HG02763 (cell line): Measurements from ENCODE around the gene C9orf72.
A peak's percentile ranks its signal among the peaks of the same experiment; 100 is the strongest.

ENCODE experiments used
- ATAC-seq: cut with Tn5 transposase; IDR thresholded peaks from one replicate; pipeline ENCODE4 v1.9.1; 2021; ENCODE audit warnings: mild to moderate bottlenecking, moderate library complexity; ENCODE audit not compliant: unreplicated experiment

The C9orf72 gene

GRCh38 chr9:27539479-27540441, 33.5 kb downstream of the C9orf72 start:
- peak; percentile 38 for ATAC-seq

- peak; percentile 34 for ATAC-seq
Observed at GRCh38 chr9:27538647-27539046, 34.6 kb downstream of the C9orf72 start.

- no peak for ATAC-seq
Observed at GRCh38 chr9:27537756-27538155, 35.5 kb downstream of the C9orf72 start.

- ATAC-seq = no peak
Observed at GRCh38 chr9:27537027-27537435, 36.2 kb downstream of the C9orf72 start.

- ATAC-seq = no peak
Observed at GRCh38 chr9:27536168-27536567, 37.1 kb downstream of the C9orf72 start.

GRCh38 chr9:27535701-27536118, 37.6 kb downstream of the C9orf72 start:
- no peak for ATAC-seq

GRCh38 chr9:27534658-27535209, 38.5 kb downstream of the C9orf72 start:
- no peak for ATAC-seq

GRCh38 chr9:27534131-27534530, 39.1 kb downstream of the C9orf72 start:
- ATAC-seq = no peak

GRCh38 chr9:27533311-27533710, 40.0 kb downstream of the C9orf72 start:
- ATAC-seq = no peak

- ATAC-seq = no peak
Observed at GRCh38 chr9:27532046-27532445, 41.2 kb downstream of the C9orf72 start.

- ATAC-seq = no peak
Observed at GRCh38 chr9:27530915-27531755, 42.1 kb downstream of the C9orf72 start.

GRCh38 chr9:27529316-27530278, 43.7 kb downstream of the C9orf72 start, which contains the start of gene MOB3B:
Gene MOB3B, minus strand, starts transcription at chr9:27529814. Its CDS starts 74,264 bp downstream, at chr9:27455550.
- peak; percentile 68 for ATAC-seq

- peak; percentile 40 for ATAC-seq
Observed at GRCh38 chr9:27528886-27529315, 44.4 kb downstream of the C9orf72 start.

GRCh38 chr9:27528076-27528885, 45.0 kb downstream of the C9orf72 start:
- ATAC-seq = peak; percentile 61

GRCh38 chr9:27527702-27528075, 45.6 kb downstream of the C9orf72 start:
- no peak for ATAC-seq

GRCh38 chr9:27524236-27524635, 49.0 kb downstream of the C9orf72 start, which contains the start of gene IFNK:
Gene IFNK, plus strand, starts transcription at chr9:27524290. Its CDS starts 47 bp downstream, at chr9:27524337.
- no peak for ATAC-seq

- no peak for ATAC-seq
Observed at GRCh38 chr9:27523141-27523540, 50.1 kb downstream of the C9orf72 start.

- ATAC-seq = no peak
Observed at GRCh38 chr9:27520986-27521385, 52.3 kb downstream of the C9orf72 start.
